Measurements from ENCODE around the gene C1orf226.

DNA sequence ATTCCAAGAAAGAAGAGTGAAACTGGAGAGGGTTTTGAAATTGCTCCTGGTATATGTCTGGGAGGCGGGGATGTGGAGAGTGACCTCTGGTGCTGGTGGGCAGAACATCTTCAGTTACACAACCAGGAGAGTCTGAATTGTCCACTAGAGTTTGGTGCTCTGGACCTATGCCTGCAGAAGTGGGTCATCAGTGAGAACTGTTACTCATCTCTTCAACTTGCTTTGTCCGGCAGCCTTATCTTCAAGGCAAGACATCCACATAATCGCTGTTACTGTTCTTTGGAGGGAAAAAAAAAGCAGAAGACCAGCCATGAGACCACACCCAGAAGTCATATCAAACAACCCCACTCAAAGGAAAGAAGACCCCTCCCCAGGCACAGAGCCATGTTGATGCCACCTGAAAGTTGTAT lies 15.5 kb downstream of the C1orf226 start:
- no peak for TF ChIP-seq EZH2 (IDR thresholded peaks at IDR 0.05)
- no peak for TF ChIP-seq POLR2AphosphoS5 (IDR thresholded peaks at IDR 0.05; ENCODE audit: borderline replicate concordance, low read depth, low read length)

Measured in SK-N-MC (cell line).